ENCODE data around the gene TENM4.
A peak's percentile ranks its signal among the peaks of the same experiment; 100 is the strongest.

The TENM4 gene

DNA sequence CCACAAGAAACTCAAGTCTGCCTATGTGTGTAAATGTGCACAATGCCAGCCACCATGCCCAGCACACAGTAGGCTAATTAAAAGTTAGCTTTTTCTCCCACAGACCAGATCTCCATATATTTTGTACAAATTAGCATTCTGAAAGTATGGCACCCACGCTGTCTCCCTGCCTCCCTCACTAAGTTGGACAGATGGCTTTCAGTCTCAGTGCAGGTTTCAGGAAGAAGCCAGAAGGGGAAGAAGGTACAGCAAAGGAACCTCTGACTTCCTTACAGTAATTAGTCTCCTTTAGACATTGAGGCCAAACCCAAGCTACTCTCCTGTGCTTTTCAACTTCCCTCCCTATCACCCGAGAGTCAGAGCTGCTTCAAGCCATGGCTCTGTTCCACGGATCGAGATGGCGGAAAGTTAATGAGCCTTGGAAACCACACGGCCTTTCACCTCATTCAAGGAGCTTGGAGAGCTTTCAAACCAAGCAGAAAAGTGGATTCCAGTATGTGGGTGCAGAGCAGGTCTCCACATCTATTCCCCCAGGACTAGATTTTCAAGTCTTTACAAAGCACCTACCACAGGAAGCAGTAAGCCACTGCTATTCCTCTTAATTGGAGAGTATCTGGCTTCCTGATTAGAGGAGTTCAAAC lies 645.1 kb downstream of the TENM4 start:
- H3K4me3 ChIP-seq (ENCODE audit: low read depth, low read length): no peak overlapping the region
- TF ChIP-seq, protein P1, sequence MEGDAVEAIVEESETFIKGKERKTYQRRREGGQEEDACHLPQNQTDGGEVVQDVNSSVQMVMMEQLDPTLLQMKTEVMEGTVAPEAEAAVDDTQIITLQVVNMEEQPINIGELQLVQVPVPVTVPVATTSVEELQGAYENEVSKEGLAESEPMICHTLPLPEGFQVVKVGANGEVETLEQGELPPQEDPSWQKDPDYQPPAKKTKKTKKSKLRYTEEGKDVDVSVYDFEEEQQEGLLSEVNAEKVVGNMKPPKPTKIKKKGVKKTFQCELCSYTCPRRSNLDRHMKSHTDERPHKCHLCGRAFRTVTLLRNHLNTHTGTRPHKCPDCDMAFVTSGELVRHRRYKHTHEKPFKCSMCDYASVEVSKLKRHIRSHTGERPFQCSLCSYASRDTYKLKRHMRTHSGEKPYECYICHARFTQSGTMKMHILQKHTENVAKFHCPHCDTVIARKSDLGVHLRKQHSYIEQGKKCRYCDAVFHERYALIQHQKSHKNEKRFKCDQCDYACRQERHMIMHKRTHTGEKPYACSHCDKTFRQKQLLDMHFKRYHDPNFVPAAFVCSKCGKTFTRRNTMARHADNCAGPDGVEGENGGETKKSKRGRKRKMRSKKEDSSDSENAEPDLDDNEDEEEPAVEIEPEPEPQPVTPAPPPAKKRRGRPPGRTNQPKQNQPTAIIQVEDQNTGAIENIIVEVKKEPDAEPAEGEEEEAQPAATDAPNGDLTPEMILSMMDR (conservative IDR thresholded peaks at IDR 0.05; ENCODE audit: low read depth, low read length): no peak
- DNase-seq (ENCODE audit: low read depth): no peak

GRCh38 chr11:78791964-78792363 lies 648.9 kb downstream of the TENM4 start:
- DNase-seq (ENCODE audit: low read depth): no peak
- TF ChIP-seq, protein P1 (conservative IDR thresholded peaks at IDR 0.05; ENCODE audit: low read depth, low read length): no peak
- H3K4me3 ChIP-seq (ENCODE audit: low read depth, low read length): no peak overlapping the region

DNA sequence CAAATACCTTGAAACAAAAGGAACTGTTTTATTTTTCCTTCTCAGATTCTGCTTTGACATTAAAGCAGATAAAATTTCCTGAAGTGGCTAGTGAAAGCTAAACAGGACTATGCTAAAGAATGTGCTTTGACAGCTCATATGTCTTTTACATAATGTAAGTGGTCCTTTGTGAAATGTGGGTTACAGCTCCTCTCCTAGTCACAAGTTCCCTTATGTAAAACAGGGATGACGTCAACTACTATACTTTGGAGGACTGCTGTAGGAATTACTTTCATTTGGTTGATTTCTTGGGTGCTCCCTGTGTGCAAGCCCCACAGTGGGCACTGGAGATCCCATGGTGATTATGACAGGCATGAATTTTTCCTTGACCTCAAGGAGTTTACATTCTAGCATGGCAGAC lies 649.6 kb downstream of the TENM4 start:
- TF ChIP-seq, protein P1 (conservative IDR thresholded peaks at IDR 0.05; ENCODE audit: low read depth, low read length): no peak
- peak; percentile 16 for DNase-seq (ENCODE audit: low read depth)
- no peak overlapping the region for H3K4me3 ChIP-seq (ENCODE audit: low read depth, low read length)

GRCh38 chr11:78790784-78791183 lies 650.0 kb downstream of the TENM4 start:
- no peak for DNase-seq (ENCODE audit: low read depth)
- no peak overlapping the region for H3K4me3 ChIP-seq (ENCODE audit: low read depth, low read length)
- TF ChIP-seq, protein P1 (conservative IDR thresholded peaks at IDR 0.05; ENCODE audit: low read depth, low read length): no peak

DNA sequence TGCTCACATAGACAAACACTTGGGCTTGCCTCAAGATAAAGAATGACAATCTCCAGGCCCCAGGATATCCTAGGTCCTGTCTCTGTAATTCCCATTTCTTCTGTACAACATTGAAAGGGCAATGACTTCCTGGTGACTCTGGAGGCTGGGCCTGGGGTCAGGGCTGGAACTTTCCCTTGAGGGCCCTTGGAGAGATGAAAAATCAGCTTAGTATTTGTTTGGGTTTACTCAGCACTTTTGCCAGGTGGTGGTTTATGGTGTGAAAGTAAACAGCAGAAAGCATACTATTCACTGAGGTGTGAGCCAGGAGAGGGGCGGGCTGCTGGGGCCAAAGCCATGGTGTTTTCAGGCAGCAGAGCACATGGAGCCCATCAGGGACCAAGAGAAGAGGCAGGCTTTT lies 651.5 kb downstream of the TENM4 start:
- DNase-seq (ENCODE audit: low read depth): no peak
- TF ChIP-seq, protein P1 (conservative IDR thresholded peaks at IDR 0.05; ENCODE audit: low read depth, low read length): no peak
- no peak overlapping the region for H3K4me3 ChIP-seq (ENCODE audit: low read depth, low read length)

- DNase-seq (ENCODE audit: low read depth): no peak
- TF ChIP-seq, protein P1 (conservative IDR thresholded peaks at IDR 0.05; ENCODE audit: low read depth, low read length): no peak
- no peak overlapping the region for H3K4me3 ChIP-seq (ENCODE audit: low read depth, low read length)
These were observed 652.3 kb downstream of the TENM4 start for GRCh38 chr11:78788533-78788932.

- TF ChIP-seq, protein P1 (conservative IDR thresholded peaks at IDR 0.05; ENCODE audit: low read depth, low read length): no peak
- DNase-seq (ENCODE audit: low read depth): no peak
- no peak overlapping the region for H3K4me3 ChIP-seq (ENCODE audit: low read depth, low read length)
These were observed 653.1 kb downstream of the TENM4 start for GRCh38 chr11:78787696-78788095.

Data from choroid plexus epithelial cell (primary cell).